ENCODE data around the gene RNF227.
"Not testable (repeated sequence)": the region's sequence is repeated elsewhere in the genome, so short reads cannot be mapped to it uniquely, and the experiment has no call there.

The RNF227 gene

GRCh38 chr17:7915611-7916384, at the start of gene RNF227:
Gene RNF227, minus strand, starts transcription at chr17:7916289. Its CDS starts 94 bp downstream, at chr17:7916195.
- peak; percentile 83 to 88 for DNase-seq

- DNase-seq = no peak
These were observed 45.3 kb upstream of the RNF227 start for GRCh38 chr17:7961421-7961820.

- no peak for DNase-seq
These were observed 43.6 kb upstream of the RNF227 start for GRCh38 chr17:7959503-7960253.

GRCh38 chr17:7956228-7956965, 40.3 kb upstream of the RNF227 start:
- DNase-seq = no peak

GRCh38 chr17:7955414-7956227, 39.5 kb upstream of the RNF227 start:
- no peak for DNase-seq

- DNase-seq = not testable (repeated sequence)
These were observed 37.2 kb upstream of the RNF227 start for GRCh38 chr17:7953266-7953665.

GRCh38 chr17:7951143-7951792, 35.2 kb upstream of the RNF227 start:
- no peak for DNase-seq

- no peak for DNase-seq
These were observed 34.5 kb upstream of the RNF227 start for GRCh38 chr17:7950578-7950977.

GRCh38 chr17:7947651-7948050, 31.6 kb upstream of the RNF227 start:
- DNase-seq = no peak

GRCh38 chr17:7946441-7946840, 30.4 kb upstream of the RNF227 start:
- DNase-seq = no peak

- DNase-seq = no peak
These were observed 29.6 kb upstream of the RNF227 start for GRCh38 chr17:7945651-7946050.

- DNase-seq = no peak
These were observed 28.2 kb upstream of the RNF227 start for GRCh38 chr17:7944326-7944725.

- no peak for DNase-seq
These were observed 27.2 kb upstream of the RNF227 start for GRCh38 chr17:7943291-7943690.

- DNase-seq = no peak
These were observed 24.7 kb upstream of the RNF227 start for GRCh38 chr17:7940743-7941142.

GRCh38 chr17:7940034-7940433, 23.9 kb upstream of the RNF227 start:
- DNase-seq = no peak

GRCh38 chr17:7935859-7936258, 19.8 kb upstream of the RNF227 start:
- no peak for DNase-seq

GRCh38 chr17:7932949-7933348, 16.9 kb upstream of the RNF227 start:
- DNase-seq = no peak

- no peak for DNase-seq
These were observed 16.4 kb upstream of the RNF227 start for GRCh38 chr17:7932483-7932891.

GRCh38 chr17:7931709-7932482, 15.8 kb upstream of the RNF227 start, which contains the start of the genes CNTROB and TRAPPC1:
Gene CNTROB, plus strand, starts transcription at chr17:7932206. Its CDS starts 874 bp downstream, at chr17:7933080.
Gene TRAPPC1, minus strand, starts transcription at chr17:7931946. Its CDS starts 117 bp downstream, at chr17:7931829.
- DNase-seq = peak; percentile 84 to 95

- DNase-seq = no peak
These were observed 14.9 kb upstream of the RNF227 start for GRCh38 chr17:7930841-7931631.
